ENCODE data around the gene BZW1.

The BZW1 gene

GRCh38 chr2:200811333-200812121, at the start of gene BZW1:
BZW1 (plus strand) TSS chr2:200811910; CDS start chr2:200813218, 1,308 bp downstream.
- DNase-seq (ENCODE audit: low spot score) (peak; percentile 94), ATAC-seq (ENCODE audit: low read depth) (peak; percentile 76)
- Histone ChIP-seq H3K4me1 (ENCODE audit: insufficient read depth, poor library complexity, severe bottlenecking) (peaks cover 18% of the 10 kb centered on the region), H3K36me3 (ENCODE audit: low read depth) (peaks cover 40% of the 10 kb centered on the region), H3K9me3 (ENCODE audit: severe bottlenecking) (no peaks in the 10 kb centered on the region), H3K27me3 (ENCODE audit: insufficient read depth, poor library complexity, severe bottlenecking) (no peaks in the 10 kb centered on the region), H3K27ac (ENCODE audit: poor library complexity, severe bottlenecking) (peak within 1 kb of the TSS; percentile 89), H3K4me3 (ENCODE audit: severe bottlenecking) (peak within 1 kb of the TSS; percentile 87)
- TF ChIP-seq CTCF (IDR thresholded peaks at IDR 0.05; ENCODE audit: poor library complexity, severe bottlenecking), result no peak

- no peaks in the 10 kb centered on the region for H3K9me3 ChIP-seq (ENCODE audit: severe bottlenecking)
- ATAC-seq (ENCODE audit: low read depth) (no peak), DNase-seq (ENCODE audit: low spot score) (no peak)
- peaks cover 67% of the 10 kb centered on the region for H3K4me1 ChIP-seq (ENCODE audit: insufficient read depth, poor library complexity, severe bottlenecking)
- TF ChIP-seq CTCF (IDR thresholded peaks at IDR 0.05; ENCODE audit: poor library complexity, severe bottlenecking), result no peak
- H3K27ac ChIP-seq (ENCODE audit: poor library complexity, severe bottlenecking), result peak overlapping the region; percentile 96
- no peaks in the 10 kb centered on the region for H3K36me3 ChIP-seq (ENCODE audit: low read depth)
- H3K27me3 ChIP-seq (ENCODE audit: insufficient read depth, poor library complexity, severe bottlenecking), result no peaks in the 10 kb centered on the region
- H3K4me3 ChIP-seq (ENCODE audit: severe bottlenecking), result no peak overlapping the region
Measured at GRCh38 chr2:200762127-200762526, 49.6 kb upstream of the BZW1 start.

- Histone ChIP-seq H3K4me1 (ENCODE audit: insufficient read depth, poor library complexity, severe bottlenecking) (peaks cover 64% of the 10 kb centered on the region), H3K4me3 (ENCODE audit: severe bottlenecking) (no peak overlapping the region), H3K27me3 (ENCODE audit: insufficient read depth, poor library complexity, severe bottlenecking) (no peaks in the 10 kb centered on the region), H3K36me3 (ENCODE audit: low read depth) (no peaks in the 10 kb centered on the region), H3K9me3 (ENCODE audit: severe bottlenecking) (no peaks in the 10 kb centered on the region), H3K27ac (ENCODE audit: poor library complexity, severe bottlenecking) (peak overlapping the region; percentile 96)
- ATAC-seq (ENCODE audit: low read depth) (no peak), DNase-seq (ENCODE audit: low spot score) (no peak)
- TF ChIP-seq CTCF (IDR thresholded peaks at IDR 0.05; ENCODE audit: poor library complexity, severe bottlenecking), result no peak
Measured at GRCh38 chr2:200763422-200763821, 48.3 kb upstream of the BZW1 start.

GRCh38 chr2:200765139-200765951, 46.4 kb upstream of the BZW1 start:
- Histone ChIP-seq H3K36me3 (ENCODE audit: low read depth) (no peaks in the 10 kb centered on the region), H3K27ac (ENCODE audit: poor library complexity, severe bottlenecking) (peak overlapping the region; percentile 96), H3K9me3 (ENCODE audit: severe bottlenecking) (no peaks in the 10 kb centered on the region), H3K4me1 (ENCODE audit: insufficient read depth, poor library complexity, severe bottlenecking) (peaks cover 64% of the 10 kb centered on the region), H3K27me3 (ENCODE audit: insufficient read depth, poor library complexity, severe bottlenecking) (no peaks in the 10 kb centered on the region), H3K4me3 (ENCODE audit: severe bottlenecking) (no peak overlapping the region)
- ATAC-seq (ENCODE audit: low read depth), result peak; percentile 84
- TF ChIP-seq CTCF (IDR thresholded peaks at IDR 0.05; ENCODE audit: poor library complexity, severe bottlenecking), result peak; percentile 7
- peak; percentile 81 for DNase-seq (ENCODE audit: low spot score)

Data from RWPE2 (cell line).